HepG2 (cell line): ENCODE measurements around the gene PLIN1. TPM values are rescaled to one million over a fixed set of nuclear protein-coding genes. Genes with fewer than 3 reads are reported as not detected.
A peak's percentile ranks its signal among the peaks of the same experiment; 100 is the strongest.

Experiments used
- ATAC-seq: fragments of 200-7000 bp; cut with Tn5 transposase; 3 replicates; pipeline ENCODE4 v1.9.1; 2020; ENCODE audit warnings: mild to moderate bottlenecking, moderate library complexity
- BruUV-seq: library from RNA; stranded (reverse); fragments of 400-500 nt; replicated peaks from 2 replicates; lab custom pipeline; 2021; lab: Mats Ljungman, UMichigan
- CTCF ChIA-PET: fragments of 300-600 bp; formaldehyde crosslinking; extraction: SDS; loops from one replicate; lab custom pipeline; 2021; ENCODE audit warnings: low total read pairs, inconsistent platforms, low intra/inter-chr PET ratio; lab: Yijun Ruan, JAX
- POLR2A ChIA-PET: fragments of 350-600 bp; sonication (Branson Sonifier 250); formaldehyde crosslinking; loops from one replicate; lab custom pipeline; 2020; ENCODE audit warnings: antibody characterized with exemption, inconsistent platforms; lab: Yijun Ruan, JAX
- DNase-seq: peaks from one replicate; pipeline ENCODE4 v3.0.0-alpha.2; 2015; ENCODE audit warnings: low spot score
- FAIRE-seq: peaks from 3 replicates; lab custom pipeline; 2011; peaks lifted over from hg19 to GRCh38; lab: Jason Lieb, UNC
- H2AFZ ChIP-seq: one replicate; pipeline ENCODE4 v1.6.1; 2011; ENCODE audit warnings: low read length, inconsistent platforms
- H3K27ac ChIP-seq: fragments of 300-600 bp; 3 replicates; pipeline ENCODE4 v1.8.0; 2011; ENCODE audit warnings: mixed run types, mild to moderate bottlenecking, mixed read lengths, low read length, inconsistent platforms; ENCODE audit not compliant: insufficient read depth; ENCODE audit errors: extremely low read length
- H3K27me3 ChIP-seq, 2 experiments: fragments of 200-600 bp in 1 of 2; 2 replicates in 1 of 2; 3 replicates in 1 of 2; pipeline versions ENCODE4 v1.6.0 to v1.8.0; 2011; ENCODE audit warnings: low read length in 2 of 2, mild to moderate bottlenecking in 2 of 2, moderate library complexity in 2 of 2, inconsistent platforms in 1 of 2; ENCODE audit not compliant: insufficient read depth in 2 of 2, control insufficient read depth in 1 of 2
- H3K36me3 ChIP-seq, 2 experiments: fragments of 200-600 bp in 1 of 2; replicated peaks in 1 of 2; 2 replicates in 1 of 2; 3 replicates in 1 of 2; pipeline versions ENCODE4 v1.5.1 to v1.8.0; 2011; ENCODE audit warnings: low read length in 2 of 2, inconsistent platforms in 1 of 2; ENCODE audit not compliant: insufficient read depth in 2 of 2, control insufficient read depth in 1 of 2
- H3K4me1 ChIP-seq: 2 replicates; pipeline ENCODE4 v1.5.1; 2012; ENCODE audit warnings: low read length, inconsistent platforms; ENCODE audit not compliant: insufficient read depth
- H3K4me2 ChIP-seq: 2 replicates; pipeline ENCODE4 v1.6.0; 2011; ENCODE audit warnings: low read depth, low read length, inconsistent platforms
- H3K4me3 ChIP-seq, 3 experiments: fragments of 200-600 bp in 1 of 3; sonication (generic), shearing (Covaris generic) in 1 of 3; replicated peaks in 1 of 3; 2 replicates each; pipeline ENCODE4 v1.5.1; 2011 to 2016; ENCODE audit warnings: low read length in 3 of 3, inconsistent platforms in 2 of 3, low read depth in 2 of 3, mild to moderate bottlenecking in 2 of 3, control low read depth in 1 of 3, mixed read lengths in 1 of 3; ENCODE audit not compliant: insufficient read depth in 1 of 3
- H3K79me2 ChIP-seq: one replicate; pipeline ENCODE4 v1.6.1; 2011; ENCODE audit warnings: low read length, inconsistent platforms; ENCODE audit not compliant: insufficient read depth
- H3K9ac ChIP-seq: 2 replicates; pipeline ENCODE4 v1.6.0; 2011; ENCODE audit warnings: mild to moderate bottlenecking, low read depth, low read length, inconsistent platforms; ENCODE audit not compliant: insufficient read depth
- H3K9me3 ChIP-seq: 2 replicates; pipeline ENCODE4 v1.5.1; 2012; ENCODE audit warnings: mild to moderate bottlenecking, low read length
- H4K20me1 ChIP-seq: 2 replicates; pipeline ENCODE4 v1.6.0; 2011; ENCODE audit warnings: inconsistent platforms, mild to moderate bottlenecking, low read length, moderate library complexity; ENCODE audit not compliant: insufficient read depth
- CBFB ChIP-seq: sonication (generic); formaldehyde crosslinking; IDR thresholded peaks from 2 replicates; pipeline ENCODE4 v1.4.0; 2020; ENCODE audit warnings: missing genetic modification reagents
- GLI4 ChIP-seq: sonication (generic); formaldehyde crosslinking; IDR thresholded peaks from 2 replicates; pipeline ENCODE4 v1.5.1; 2020; ENCODE audit warnings: missing genetic modification reagents, mild to moderate bottlenecking, moderate library complexity, borderline replicate concordance
- REST ChIP-seq, 2 experiments: IDR thresholded peaks; 2 replicates each; pipeline ENCODE4 v1.6.1; 2011 to 2012; ENCODE audit warnings: low read length in 2 of 2, borderline replicate concordance in 1 of 2, low read depth in 1 of 2, mild to moderate bottlenecking in 1 of 2, moderate library complexity in 1 of 2
- THAP11 ChIP-seq: IDR thresholded peaks from 2 replicates; pipeline ENCODE4 v1.6.1; 2016; ENCODE audit warnings: missing biosample characterization, missing genetic modification reagents
- ZNF251 ChIP-seq: sonication (generic); formaldehyde crosslinking; IDR thresholded peaks from 2 replicates; pipeline ENCODE4 v1.9.0; 2021; ENCODE audit warnings: mild to moderate bottlenecking, missing genetic modification reagents
- ZNF512 ChIP-seq: sonication (generic); formaldehyde crosslinking; IDR thresholded peaks from 2 replicates; pipeline ENCODE4 v1.4.0; 2020; ENCODE audit warnings: mild to moderate bottlenecking, missing genetic modification reagents
- ZNF615 ChIP-seq: sonication (generic); formaldehyde crosslinking; IDR thresholded peaks from 2 replicates; pipeline ENCODE4 v1.5.0; 2020; ENCODE audit warnings: mild to moderate bottlenecking, missing genetic modification reagents, borderline replicate concordance
- WGBS: methylation state at CpG from one replicate; pipeline ENCODE4 v1.1.6; 2017; ENCODE audit warnings: low lambda C conversion rate; 5-methylcytosine and 5-hydroxymethylcytosine counted together
- in situ Hi-C: cut with HindIII; loops from 2 replicates; pipeline ENCODE4 v1.10.0; 2017; ENCODE audit warnings: low pct_unique_long_range_greater_than_20kb; ENCODE audit not compliant: extremely low pct_ligation_motif_present
- intact Hi-C: fragments of 100-400 bp; cut with micrococcal nuclease; formaldehyde crosslinking; loops from one replicate; pipeline ENCODE4 v1.10.0; 2022; ENCODE audit not compliant: unreplicated experiment
- polyA plus RNA-seq, 8 experiments: library from polyadenylated mRNA; depleted of rRNA in 3 of 8; stranded (reverse) in 7 of 8; unstranded in 1 of 8; fragments of >200 nt; fragmentation: Illumina TruSeq in 4 of 8; extraction: Trizol in 4 of 8; gene quantifications; 2 replicates each; pipeline versions ENCODE4 v1.2.1 to v1.2.3, GENCODE V29; 2011 to 2016; ENCODE audit warnings: low read depth in 4 of 8, missing spikeins in 1 of 8, mixed read lengths in 1 of 8; ENCODE audit not compliant: insufficient read depth in 1 of 8
- total RNA-seq, 5 experiments: library from RNA; depleted of rRNA; stranded (reverse); fragments of >200 nt; fragmentation: Illumina TruSeq; extraction: Trizol; gene quantifications; 2 replicates each; pipeline ENCODE4 v1.2.3, GENCODE V29; 2016; ENCODE audit warnings: low read depth in 1 of 5
- TF ChIP-seq, protein P1 (sequence below): sonication (generic); formaldehyde crosslinking; IDR thresholded peaks from 2 replicates; pipeline ENCODE4 v1.5.0; 2020; ENCODE audit warnings: mild to moderate bottlenecking, missing genetic modification reagents
- TF ChIP-seq, protein P2 (sequence below): IDR thresholded peaks from 2 replicates; pipeline ENCODE4 v1.6.1; 2016
- TF ChIP-seq, protein P3 (sequence below), 2 experiments: sonication (generic) in 1 of 2; formaldehyde crosslinking in 1 of 2; IDR thresholded peaks; 2 replicates each; pipeline versions ENCODE4 v1.4.0 to v1.6.1; 2018 to 2020; ENCODE audit warnings: missing genetic modification reagents in 2 of 2, borderline replicate concordance in 1 of 2, low read depth in 1 of 2, mild to moderate bottlenecking in 1 of 2, missing biosample characterization in 1 of 2

The PLIN1 gene
- total and polyA plus RNA-seq, 2 of the 13 experiments (the other 11 are each of a cell fraction or from before 2014, with no cell fraction given) = 0.74 to 1.2 TPM

- H3K9ac ChIP-seq = no peak overlapping the region
- no peaks in the 10 kb centered on the region for H3K36me3 ChIP-seq
- FAIRE-seq = no peak
- intact Hi-C loops (no loop called here), in situ Hi-C loops (no loop called here)
- ChIA-PET POLR2A (no interaction called here), CTCF (no interaction called here)
- H2AFZ ChIP-seq = no peak overlapping the region
- no peak overlapping the region for H3K27ac ChIP-seq
- H3K4me3 ChIP-seq = peak overlapping the region in 1 of 3 experiments; percentile 66; a peak in 1 of 6 replicates
- peak overlapping the region; percentile 100 for H3K4me2 ChIP-seq
- DNase-seq = no peak
- ATAC-seq = no peak
- H4K20me1 ChIP-seq = no peaks in the 10 kb centered on the region
- H3K9me3 ChIP-seq = no peaks in the 10 kb centered on the region
- peaks cover 31% of the 10 kb centered on the region for H3K4me1 ChIP-seq
- 16% methylated on average over 7 of the region's 7 CpGs for WGBS
- BruUV-seq = no TSS peak
- peaks cover 0 to 2% of the 10 kb centered on the region in 2 experiments; a peak in 1 of 5 replicates for H3K27me3 ChIP-seq
- no peaks in the 10 kb centered on the region for H3K79me2 ChIP-seq
- no peak for TF ChIP-seq ZNF512 (CRISPR knock-in tag)
- TF ChIP-seq ZNF615 (CRISPR knock-in tag) = no peak
- TF ChIP-seq, protein P1, sequence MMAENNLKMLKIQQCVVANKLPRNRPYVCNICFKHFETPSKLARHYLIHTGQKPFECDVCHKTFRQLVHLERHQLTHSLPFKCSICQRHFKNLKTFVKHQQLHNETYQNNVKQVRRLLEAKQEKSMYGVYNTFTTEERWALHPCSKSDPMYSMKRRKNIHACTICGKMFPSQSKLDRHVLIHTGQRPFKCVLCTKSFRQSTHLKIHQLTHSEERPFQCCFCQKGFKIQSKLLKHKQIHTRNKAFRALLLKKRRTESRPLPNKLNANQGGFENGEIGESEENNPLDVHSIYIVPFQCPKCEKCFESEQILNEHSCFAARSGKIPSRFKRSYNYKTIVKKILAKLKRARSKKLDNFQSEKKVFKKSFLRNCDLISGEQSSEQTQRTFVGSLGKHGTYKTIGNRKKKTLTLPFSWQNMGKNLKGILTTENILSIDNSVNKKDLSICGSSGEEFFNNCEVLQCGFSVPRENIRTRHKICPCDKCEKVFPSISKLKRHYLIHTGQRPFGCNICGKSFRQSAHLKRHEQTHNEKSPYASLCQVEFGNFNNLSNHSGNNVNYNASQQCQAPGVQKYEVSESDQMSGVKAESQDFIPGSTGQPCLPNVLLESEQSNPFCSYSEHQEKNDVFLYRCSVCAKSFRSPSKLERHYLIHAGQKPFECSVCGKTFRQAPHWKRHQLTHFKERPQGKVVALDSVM (CRISPR knock-in tag) = no peak
- TF ChIP-seq GLI4 (CRISPR knock-in tag) = no peak
- TF ChIP-seq, protein P2, sequence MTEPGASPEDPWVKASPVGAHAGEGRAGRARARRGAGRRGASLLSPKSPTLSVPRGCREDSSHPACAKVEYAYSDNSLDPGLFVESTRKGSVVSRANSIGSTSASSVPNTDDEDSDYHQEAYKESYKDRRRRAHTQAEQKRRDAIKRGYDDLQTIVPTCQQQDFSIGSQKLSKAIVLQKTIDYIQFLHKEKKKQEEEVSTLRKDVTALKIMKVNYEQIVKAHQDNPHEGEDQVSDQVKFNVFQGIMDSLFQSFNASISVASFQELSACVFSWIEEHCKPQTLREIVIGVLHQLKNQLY = no peak
- TF ChIP-seq CBFB = no peak
- TF ChIP-seq THAP11 (CRISPR knock-in tag) = no peak
- TF ChIP-seq ZNF251 = no peak
- TF ChIP-seq, protein P3, sequence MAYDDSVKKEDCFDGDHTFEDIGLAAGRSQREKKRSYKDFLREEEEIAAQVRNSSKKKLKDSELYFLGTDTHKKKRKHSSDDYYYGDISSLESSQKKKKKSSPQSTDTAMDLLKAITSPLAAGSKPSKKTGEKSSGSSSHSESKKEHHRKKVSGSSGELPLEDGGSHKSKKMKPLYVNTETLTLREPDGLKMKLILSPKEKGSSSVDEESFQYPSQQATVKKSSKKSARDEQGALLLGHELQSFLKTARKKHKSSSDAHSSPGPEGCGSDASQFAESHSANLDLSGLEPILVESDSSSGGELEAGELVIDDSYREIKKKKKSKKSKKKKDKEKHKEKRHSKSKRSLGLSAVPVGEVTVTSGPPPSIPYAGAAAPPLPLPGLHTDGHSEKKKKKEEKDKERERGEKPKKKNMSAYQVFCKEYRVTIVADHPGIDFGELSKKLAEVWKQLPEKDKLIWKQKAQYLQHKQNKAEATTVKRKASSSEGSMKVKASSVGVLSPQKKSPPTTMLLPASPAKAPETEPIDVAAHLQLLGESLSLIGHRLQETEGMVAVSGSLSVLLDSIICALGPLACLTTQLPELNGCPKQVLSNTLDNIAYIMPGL (CRISPR knock-in tag; IDR thresholded peaks at IDR 0.05; ENCODE audit: borderline replicate concordance in 1 of 2, low read depth in 1 of 2) = no peak
- no peak for TF ChIP-seq REST (IDR thresholded peaks at IDR 0.05; ENCODE audit: borderline replicate concordance in 1 of 2, low read depth in 1 of 2, low read length in 2 of 2)
Measured at GRCh38 chr15:89656116-89656815, 22.9 kb downstream of the PLIN1 start.
